Sciatic nerve (tissue), 2 donors: ENCODE results near the gene MED26. TPM values are rescaled to one million over a fixed set of nuclear protein-coding genes. Genes with fewer than 3 reads are reported as not detected.
"Not testable (repeated sequence)": the region's sequence is repeated elsewhere in the genome, so short reads cannot be mapped to it uniquely, and the experiment has no call there.

ENCODE experiments used
- ATAC-seq: fragments of 200-7000 bp; cut with Tn5 transposase; one replicate; pipeline ENCODE4 v1.9.1; 2020; ENCODE audit warnings: mild to moderate bottlenecking, moderate library complexity
- DNase-seq: peaks from one replicate; pipeline ENCODE4 v3.0.0-alpha.2; 2020; ENCODE audit warnings: low spot score
- intact Hi-C: fragments of 100-400 bp; cut with DNase I; formaldehyde crosslinking; loops from one replicate; pipeline ENCODE4 v1.14.2; 2022
- total RNA-seq: library from RNA; stranded (reverse); fragmentation: NEBNext Ultra II Directional; extraction: Animal tissue kit (Norgen Biotek cat#: 25700); gene quantifications from one replicate; pipeline ENCODE4 v1.2.1, GENCODE V29; 2021
- donor health status: DM: no; HTN: no; CAD: no.
- donor health status: DM: no; HTN: no; CAD: no.

Gene MED26, protein sequence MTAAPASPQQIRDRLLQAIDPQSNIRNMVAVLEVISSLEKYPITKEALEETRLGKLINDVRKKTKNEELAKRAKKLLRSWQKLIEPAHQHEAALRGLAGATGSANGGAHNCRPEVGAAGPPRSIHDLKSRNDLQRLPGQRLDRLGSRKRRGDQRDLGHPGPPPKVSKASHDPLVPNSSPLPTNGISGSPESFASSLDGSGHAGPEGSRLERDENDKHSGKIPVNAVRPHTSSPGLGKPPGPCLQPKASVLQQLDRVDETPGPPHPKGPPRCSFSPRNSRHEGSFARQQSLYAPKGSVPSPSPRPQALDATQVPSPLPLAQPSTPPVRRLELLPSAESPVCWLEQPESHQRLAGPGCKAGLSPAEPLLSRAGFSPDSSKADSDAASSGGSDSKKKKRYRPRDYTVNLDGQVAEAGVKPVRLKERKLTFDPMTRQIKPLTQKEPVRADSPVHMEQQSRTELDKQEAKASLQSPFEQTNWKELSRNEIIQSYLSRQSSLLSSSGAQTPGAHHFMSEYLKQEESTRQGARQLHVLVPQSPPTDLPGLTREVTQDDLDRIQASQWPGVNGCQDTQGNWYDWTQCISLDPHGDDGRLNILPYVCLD
- 11.4 TPM for total RNA-seq

DNA sequence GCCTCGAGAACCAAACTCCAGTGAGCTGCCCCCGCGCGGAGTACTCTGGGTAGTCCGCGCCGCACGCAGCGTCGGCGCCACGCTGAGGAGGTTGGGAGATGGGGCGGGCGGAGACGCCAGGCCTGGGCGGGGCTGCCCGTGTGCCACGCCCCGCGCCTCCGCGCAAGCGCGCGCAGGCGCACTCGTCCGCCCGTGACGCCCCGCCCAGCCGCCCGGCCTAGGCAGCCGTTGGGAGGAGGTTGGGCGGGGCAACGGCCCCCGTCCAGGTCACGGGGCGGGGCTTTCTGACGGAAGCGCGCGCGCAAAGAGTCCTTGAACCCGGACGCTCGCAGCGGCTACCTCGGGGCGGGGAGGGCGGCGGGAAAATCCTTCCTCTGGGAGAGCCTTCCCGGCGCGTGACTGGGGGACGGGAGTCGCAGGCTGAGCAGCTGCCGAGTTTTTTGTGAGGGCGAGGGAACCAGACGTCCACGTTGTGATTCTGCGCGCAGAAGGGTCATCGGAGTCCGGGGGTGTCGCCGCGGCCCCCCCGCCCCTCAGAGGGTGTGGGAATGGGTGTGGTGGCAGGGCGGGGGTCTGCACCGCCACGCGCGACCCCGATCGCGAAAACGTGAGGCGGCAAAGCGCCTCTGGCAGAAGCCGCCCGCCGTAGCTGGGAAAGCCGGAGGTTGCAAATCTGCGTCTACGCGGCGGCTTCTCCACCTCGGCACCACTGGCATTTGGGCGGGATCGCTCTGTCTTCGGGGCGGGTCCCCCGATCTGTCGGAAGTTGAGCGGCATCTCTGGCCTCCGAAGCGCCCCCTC is at the start of gene MED26:
TSS of gene MED26 (minus strand) at position 22 of the 801 bp plus-strand sequence. CDS start 261 bp downstream, outside the sequence.
- intact Hi-C loops, result no loop called here
- DNase-seq (peak; percentile 98), ATAC-seq (peak; percentile 96)

DNA sequence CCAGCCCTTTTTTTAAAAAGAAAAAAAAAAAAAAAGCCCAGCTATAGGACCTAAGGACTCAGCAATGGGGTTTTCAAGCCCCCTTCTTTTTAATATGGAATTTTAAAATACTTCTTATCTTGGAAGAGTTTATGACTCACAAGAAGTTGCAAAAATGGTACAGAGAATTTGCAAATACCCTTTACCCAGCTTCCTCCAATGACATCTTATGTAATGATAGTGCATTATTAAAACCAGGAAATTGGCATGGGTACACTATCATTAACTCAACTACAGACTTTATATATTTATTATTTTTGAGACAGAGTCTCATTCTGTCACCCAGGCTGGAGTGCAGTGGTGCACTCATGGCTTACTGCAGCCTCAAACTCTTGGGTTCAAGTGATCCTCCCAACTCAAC is 49.1 kb upstream of the MED26 start:
- DNase-seq (no peak), ATAC-seq (no peak)
- intact Hi-C loops, result no loop called here

DNA sequence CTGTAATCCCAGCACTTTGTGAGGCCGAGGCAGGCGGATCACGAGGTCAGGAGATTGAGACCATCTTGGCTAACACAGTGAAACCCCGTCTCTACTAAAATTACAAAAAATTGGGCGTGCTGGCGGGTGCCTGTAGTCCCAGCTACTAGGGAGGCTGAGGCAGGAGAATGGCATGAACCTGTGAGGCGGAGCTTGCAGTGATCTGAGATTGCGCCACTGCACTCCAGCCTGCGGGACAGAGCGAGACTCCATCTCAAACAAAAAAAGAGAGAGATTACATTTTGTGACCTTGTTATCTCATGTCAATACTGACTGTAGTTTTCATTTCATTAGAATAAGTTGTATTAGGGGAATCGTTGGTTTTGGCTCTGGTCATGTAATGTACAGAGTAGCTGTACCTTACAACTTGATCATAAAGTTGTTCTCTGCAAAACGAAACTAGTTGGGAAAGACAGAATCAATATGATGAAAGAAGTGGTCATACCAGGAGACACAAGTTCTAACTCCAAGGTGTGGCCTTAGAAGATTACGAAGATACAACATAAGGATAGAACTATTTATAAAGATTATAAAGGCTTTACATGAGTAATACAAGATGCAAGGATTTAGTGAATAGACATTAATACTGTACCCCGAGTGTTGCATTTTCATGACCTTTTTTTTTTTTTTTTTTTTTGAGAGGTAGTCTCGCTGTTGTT is 48.2 kb upstream of the MED26 start:
- intact Hi-C loops, result no loop called here
- ATAC-seq (no peak), DNase-seq (no peak)

DNA sequence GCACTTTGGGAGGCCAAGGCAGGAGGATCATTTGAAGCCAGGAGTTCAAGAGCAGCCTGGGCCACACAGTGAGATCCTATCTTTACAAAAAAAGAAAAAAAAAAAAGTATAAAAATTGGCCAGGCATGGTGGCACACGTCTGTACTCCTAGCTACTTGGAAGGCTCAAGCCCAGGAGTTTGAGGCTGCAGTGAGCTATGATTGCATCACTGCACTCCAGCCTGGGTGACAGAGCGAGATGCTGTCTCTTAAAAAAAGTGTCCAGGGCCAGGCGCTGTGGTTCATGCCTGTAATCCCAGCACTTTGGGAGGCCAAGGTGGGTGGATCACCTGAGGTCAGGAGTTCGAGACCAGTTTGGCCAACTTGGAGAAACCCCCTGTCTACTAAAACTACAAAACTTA is 45.8 kb upstream of the MED26 start:
- ATAC-seq, intact Hi-C loops, DNase-seq: not testable (repeated sequence)

DNA sequence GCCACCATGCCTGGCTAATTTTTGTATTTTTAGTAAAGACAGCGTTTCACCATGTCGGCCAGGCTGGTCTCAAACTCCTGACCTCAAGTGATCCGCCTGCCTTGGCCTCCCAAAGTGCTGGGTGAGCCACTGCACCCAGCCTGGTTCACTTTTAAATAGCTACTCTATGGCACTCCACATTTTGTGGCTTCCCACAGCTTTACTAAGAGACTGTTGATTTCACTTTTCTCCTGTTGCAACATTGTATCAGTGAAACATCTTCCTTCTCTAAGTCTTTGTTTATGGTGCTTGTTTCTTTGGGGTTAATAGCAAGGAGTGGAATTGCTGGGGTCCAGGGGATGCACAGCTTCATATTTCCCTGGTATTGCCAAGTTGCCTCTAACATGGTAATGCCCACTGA is 45.2 kb upstream of the MED26 start:
- DNase-seq (no peak), ATAC-seq (no peak)
- intact Hi-C loops, result no loop called here

DNA sequence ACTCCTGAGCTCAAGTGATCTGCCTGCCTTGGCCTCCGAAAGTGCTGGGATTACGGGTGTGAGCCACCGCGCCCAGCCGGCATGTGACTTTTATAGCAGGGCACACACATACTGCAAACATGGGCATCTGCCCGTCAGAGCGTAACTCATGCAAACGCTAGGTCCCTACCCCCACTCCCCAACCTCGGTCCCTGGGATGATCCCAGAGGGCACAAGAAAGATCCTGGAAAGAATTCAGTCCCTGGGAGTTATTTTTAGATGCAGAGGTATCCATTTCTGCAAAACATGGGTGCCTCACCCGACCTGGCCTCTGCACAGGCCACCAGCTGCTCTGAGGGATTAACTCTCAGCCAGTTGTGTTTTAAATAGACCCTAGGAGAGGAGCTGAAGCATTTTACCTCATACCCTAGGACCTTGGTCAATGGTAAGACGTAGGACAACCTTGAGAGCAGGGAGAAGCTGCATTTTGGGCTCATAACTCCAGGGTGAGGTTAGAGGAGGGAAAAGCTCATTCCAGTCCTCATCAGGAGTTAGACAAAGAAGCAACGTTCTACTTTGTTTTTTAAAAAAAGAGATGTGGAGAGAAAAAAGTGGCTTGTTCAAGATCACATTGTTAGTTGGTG is 43.8 kb upstream of the MED26 start:
- ATAC-seq (no peak), DNase-seq (no peak)
- intact Hi-C loops, result no loop called here

DNA sequence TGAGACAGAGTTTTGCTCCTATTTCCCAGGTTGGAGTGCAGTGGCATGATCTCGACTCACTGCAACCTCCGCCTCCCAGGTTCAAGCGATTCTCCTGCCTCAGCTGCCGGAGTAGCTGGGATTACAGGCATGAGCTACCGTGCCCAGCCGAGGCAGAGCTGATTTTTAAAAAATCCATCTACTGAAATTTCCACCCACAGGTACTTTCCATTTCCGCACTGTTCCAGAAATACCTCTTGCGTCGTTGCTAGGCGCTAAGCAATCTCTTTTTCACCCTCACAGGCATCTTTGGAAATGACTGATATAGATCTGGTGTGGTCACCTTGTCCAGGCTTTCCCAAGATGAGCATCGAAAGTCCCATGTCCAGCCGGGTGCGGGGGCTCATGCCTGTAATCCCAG is 42.3 kb upstream of the MED26 start:
- DNase-seq (no peak), ATAC-seq (no peak)
- intact Hi-C loops, result no loop called here

DNA sequence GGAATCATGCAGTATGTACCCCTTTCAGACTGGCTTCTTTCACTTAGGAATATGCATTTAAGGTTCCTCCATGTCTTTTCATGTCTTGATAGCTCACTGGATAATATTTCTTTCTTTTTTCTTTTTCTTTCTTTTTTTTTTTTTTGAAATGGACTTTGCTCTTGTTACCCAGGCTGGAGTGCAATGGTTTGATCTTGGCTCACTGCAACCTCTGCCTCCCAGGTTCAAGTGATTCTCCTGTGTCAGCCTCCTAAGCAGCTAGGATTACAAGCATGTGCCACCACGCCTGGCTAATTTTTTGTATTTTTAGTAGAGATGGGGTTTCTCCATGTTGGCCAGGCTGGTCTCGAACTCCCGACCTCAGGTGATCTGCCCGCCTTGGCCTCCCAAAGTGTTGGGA is 40.7 kb upstream of the MED26 start:
- DNase-seq, ATAC-seq, intact Hi-C loops: not testable (repeated sequence)

DNA sequence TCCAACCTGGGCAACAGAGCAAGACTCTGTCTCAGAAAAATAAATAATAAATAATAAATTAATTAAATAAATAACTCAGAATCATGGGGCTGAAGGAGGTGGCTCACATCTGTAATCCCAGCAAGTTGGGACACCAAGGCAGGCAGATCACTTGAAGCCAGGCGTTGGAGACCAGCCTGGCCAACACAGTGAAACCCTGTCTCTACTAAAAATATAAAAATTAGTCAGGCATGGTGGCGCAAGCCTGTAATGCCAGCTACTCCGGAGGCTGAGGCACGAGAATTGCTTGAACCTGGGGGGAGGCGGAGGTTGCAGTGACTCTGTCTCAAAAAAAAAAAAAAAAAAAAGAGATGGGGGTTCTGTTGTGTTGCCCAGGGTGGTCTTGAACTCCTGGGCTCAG is 40.2 kb upstream of the MED26 start:
- intact Hi-C loops, result no loop called here
- ATAC-seq (no peak), DNase-seq (no peak)

DNA sequence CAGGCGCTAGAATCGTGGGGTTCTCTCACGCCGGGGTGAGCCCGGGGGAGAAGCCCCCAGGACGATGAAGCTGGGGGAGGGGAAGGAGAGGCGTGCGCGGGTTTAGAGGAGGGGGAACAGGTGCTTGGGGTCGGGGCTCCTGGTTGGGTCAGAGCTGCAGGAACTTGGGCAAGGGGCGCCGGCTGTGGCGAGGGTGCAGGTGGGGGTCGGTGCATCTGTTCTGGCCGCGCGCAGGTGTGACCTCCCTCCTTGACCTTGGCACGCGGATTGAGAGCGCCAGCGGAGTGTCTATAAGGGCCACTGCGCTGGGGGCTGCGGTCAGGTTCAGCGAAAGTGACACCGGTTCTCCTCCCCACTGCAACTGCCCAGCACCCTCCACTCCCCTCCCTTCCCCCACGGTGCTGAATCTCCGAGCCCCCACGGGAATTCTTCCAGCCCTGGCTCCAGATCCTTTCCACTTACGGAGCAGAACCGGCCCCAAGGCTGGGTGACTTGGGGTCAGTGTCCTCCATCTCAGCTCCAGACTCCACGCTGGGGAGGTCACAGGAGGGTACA is 33.6 kb upstream of the MED26 start:
- intact Hi-C loops, result no loop called here
- ATAC-seq (no peak), DNase-seq (peak; percentile 68)

DNA sequence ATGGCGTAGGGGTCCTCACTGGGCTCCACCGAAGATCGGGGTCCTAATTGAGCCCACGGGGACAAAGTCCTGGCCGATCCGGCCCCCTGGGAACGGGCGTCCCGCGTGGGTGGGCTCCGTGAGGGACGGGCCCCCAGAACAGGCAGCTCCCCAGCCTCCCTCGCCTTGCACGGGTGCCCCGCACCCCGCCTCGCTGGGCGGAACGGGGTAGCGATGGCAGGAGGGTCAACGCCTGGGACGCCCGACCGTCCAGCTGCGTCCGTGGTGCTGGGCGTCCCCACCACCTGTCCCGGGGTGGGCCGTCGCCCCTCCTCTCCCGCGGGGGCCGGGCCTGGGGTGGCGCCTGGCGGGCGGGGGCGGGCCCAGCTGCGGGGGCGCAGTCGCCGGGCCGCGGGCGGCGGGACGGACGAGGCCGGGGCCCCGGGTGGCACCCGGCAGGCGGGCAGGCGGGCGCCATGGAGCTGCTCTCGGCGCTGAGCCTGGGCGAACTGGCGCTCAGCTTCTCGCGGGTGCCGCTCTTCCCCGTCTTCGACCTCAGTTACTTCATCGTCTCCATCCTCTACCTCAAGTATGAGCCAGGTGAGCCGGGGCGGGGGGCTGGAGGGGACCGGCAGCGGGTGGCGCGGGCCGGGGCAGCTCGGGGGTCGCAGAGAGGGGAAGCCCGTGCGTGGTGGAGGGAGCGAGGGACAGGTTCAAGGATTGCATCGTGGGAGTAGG is 32.9 kb upstream of the MED26 start, which contains the start of gene TMEM38A:
TSS of gene TMEM38A (plus strand) at position 377 of the 717 bp plus-strand sequence. CDS start at position 456, 79 bp downstream.
- intact Hi-C loops, result no loop called here
- ATAC-seq, result peak; percentile 23
- peak; percentile 69 for DNase-seq

DNA sequence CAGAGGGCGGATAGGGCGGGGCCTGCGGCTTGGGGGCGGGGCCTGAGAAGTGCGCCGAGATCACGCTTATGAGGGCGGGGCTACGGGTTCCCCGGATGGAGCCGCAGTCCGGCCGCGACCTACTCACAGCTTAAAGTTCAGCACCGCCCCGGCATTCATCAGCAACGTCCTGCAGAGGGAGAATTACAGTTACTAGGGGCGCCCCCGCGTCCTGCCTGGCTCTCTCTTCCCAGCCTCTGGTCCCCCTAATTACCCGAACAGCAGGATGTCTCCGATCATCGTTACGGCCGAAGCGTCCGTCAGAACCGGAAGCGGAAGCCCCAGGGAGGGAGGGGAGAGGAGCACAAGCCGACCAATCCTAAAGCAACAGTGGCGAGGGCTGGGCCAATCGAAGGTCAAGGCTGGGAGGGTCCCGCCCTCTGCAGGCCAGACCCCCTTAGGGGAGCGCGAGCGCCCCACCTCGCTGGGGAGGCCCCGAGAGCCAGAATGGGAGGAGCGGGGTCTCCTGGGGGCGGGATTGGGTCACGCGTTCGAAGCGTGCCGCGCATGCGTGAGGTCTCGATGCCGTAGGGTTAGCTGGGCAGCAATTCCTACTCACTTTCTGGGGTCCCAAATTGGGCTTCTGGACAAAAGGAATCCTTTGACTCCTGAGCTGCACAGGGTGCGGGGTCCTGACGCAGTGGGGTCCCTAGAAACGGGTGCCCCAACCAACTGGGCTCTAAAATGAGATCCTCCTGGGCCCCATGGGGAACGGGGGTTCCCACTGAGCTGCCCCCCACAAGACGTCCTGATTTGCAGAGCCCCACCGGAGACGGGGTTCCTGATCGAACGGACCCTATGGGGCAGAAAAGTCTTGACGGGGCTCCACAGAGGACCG is 32.1 kb upstream of the MED26 start, which contains the start of gene SMIM7:
TSS of gene SMIM7 (minus strand) at position 313 of the 877 bp plus-strand sequence. CDS start at position 279, 34 bp downstream.
- DNase-seq (peak; percentile 99), ATAC-seq (peak; percentile 99)
- intact Hi-C loops, result no loop called here

DNA sequence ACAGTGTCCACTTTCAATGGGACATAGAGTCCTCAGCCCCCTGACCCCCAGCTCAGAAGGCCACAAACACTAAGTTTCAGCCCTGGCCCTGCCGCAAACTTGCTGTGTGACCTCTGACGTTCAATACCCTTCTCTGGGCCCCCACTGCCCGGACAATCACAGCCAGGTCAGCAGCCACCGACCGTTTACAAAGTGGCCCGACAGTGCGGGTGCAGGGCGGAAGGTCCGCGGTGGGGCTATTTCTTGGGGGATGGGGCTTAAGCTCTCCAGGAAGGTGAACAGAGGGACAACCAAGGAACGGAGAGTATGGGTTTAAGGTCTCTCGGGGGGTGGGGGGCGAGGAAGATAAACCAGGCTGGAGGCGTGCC is 31.4 kb upstream of the MED26 start:
- intact Hi-C loops, result no loop called here
- ATAC-seq (no peak), DNase-seq (no peak)

DNA sequence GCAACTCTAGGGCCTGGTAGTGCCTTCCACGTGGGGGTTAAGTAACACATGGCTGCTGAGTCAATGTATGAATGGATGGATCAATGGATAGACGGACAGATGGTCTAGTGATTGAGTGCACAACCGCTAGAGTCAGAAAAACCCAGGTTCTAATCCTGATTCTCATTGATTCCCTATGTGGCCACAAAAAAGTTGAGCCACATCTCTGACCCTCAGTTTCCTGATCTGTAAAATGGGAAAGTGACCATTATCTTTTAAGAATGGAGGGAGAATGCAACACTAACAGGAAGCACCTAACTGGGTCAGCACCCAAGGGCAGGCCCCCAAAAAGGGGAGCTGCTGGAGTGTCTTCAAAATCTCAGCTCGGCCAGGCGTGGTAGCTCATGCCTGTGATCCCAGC is 29.4 kb upstream of the MED26 start:
- ATAC-seq (no peak), DNase-seq (no peak)
- intact Hi-C loops, result no loop called here

DNA sequence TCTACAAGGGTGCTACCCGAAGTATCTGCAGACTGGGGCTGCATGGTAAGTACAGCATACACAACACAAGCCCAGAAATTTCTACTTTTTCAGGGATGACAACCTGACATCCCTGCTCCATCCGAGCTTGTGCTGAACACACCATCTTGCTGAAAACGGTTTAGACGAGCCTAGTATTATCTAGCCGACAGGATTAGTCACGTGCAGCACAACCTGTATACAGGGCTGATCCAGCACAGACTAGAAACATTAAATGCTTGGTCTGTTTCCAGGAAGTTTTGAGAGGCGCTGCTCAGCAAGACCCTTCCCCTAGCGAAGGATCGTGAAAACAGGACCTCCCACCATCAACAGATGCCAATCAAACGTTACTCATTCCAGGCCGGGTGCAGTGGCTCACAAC is 27.7 kb upstream of the MED26 start:
- no peak for ATAC-seq
- no peak for DNase-seq
- intact Hi-C loops, result no loop called here

DNA sequence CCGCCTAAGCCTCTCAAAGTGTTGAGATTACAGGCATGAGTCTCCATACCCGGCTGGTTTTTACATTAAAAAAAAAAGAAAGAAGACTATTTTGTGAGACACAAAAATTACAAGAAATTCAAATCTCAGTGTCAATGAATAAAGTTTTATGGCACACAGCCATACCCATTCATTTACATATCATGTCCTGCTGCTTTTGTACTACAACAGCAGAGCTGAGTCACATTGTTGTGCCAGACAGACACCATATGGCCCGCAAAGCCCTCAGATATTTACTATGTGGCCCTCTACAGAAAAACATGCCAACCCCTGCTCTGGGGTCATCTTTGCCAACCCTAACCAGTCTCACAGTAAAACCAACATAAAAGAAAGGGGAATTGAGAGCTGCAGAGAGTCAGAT is 26.6 kb upstream of the MED26 start:
- DNase-seq (no peak), ATAC-seq (no peak)
- intact Hi-C loops, result no loop called here

DNA sequence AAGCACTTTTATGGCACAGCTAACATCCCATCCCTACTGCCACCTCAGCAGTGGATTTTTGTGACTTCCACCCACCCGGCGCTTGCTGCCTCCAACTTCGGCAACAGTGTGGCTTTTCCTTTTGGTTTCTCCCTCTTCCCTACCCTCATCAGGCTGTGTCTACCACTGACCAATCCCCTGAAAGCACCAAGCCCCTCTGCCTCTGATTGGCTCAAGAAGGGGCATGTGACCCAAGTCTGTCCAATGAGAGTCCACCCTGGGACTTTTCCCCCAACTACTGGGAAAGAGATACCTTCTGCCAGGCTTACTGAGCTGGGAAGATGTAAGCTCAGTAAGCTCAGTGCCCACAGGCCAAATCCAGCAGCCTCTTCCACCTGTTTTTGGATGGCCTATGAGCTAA is 26.1 kb upstream of the MED26 start:
- no peak for ATAC-seq
- intact Hi-C loops, result no loop called here
- DNase-seq, result no peak
